Stimulated activated CD8-positive, alpha-beta memory T cell treated with anti-CD3 and anti-CD28 coated beads, Interleukin-7, amount 100 ng/mL, for 1 hour (primary cell): ENCODE results near the gene USP47.

Source experiments
- DNase-seq, 2 donors: peaks; one replicate each; pipeline ENCODE4 v3.0.0-alpha.2; 2020; ENCODE audit warnings: low read depth in 2 of 2

The USP47 gene

DNA sequence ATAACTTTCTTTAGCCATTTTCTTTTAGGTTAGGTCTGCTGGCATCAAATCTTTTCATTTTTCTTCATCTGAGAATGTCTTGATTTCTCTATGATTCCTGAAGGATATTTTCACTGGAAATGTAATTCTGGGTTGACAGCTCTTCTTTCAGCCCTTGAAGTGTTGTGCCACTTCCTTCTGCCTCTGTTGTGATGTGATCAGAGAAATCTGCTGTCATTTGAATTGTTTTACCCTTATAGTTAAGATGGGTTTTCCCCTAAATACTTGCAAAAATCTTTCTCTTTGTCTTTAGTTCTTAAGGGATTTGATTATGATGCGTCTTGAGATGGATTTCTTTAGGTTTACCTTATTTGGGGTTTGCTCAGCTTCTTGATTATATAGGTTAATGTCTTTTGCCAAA lies 23.0 kb downstream of the USP47 start:
- no peak for DNase-seq

GRCh38 chr11:11865449-11865848 lies 23.7 kb downstream of the USP47 start:
- DNase-seq: no peak

- DNase-seq: no peak
Observed at GRCh38 chr11:11866203-11866602, 24.4 kb downstream of the USP47 start.

GRCh38 chr11:11867720-11868119 lies 25.9 kb downstream of the USP47 start:
- DNase-seq: no peak

GRCh38 chr11:11871991-11872401 lies 30.2 kb downstream of the USP47 start:
- DNase-seq: no peak

DNA sequence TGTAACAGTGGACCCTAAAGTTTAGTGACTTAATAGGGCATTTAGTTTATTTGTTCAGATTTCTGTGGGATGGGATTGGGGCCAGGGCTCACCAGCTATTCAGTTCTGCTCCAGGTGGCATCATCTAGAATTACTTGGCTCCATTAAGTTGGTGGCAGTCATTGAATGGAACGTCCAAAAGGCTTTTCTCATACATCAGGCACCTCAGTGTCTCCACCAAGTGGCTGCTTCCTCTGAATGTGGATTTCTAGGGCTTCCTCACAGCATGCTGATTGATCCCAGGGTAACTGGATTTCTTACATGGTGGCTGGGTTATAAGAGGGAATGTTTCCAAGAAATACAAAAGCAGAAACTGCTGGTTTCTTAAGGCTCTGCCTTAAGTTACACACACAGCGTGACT lies 34.7 kb downstream of the USP47 start:
- no peak for DNase-seq

DNA sequence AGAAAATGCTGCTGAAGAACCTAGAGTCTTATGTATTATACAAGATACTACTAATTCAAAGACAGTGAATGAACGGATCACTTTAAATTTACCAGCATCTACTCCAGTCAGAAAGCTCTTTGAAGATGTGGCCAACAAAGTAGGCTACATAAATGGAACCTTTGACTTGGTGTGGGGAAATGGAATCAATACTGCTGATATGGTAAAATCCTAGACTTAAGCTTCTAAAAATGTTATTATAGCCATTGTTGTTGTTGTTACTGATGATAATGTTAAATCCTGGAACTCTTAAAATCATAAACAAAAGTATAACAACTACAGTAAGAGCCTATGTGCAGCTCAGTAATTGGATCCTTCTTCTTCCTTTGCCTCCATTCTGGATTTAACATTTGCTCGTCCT lies 38.4 kb downstream of the USP47 start:
- DNase-seq: no peak

- DNase-seq: no peak
Observed at GRCh38 chr11:11882539-11882938, 40.8 kb downstream of the USP47 start.

- no peak for DNase-seq
Observed at GRCh38 chr11:11884351-11884750, 42.6 kb downstream of the USP47 start.

DNA sequence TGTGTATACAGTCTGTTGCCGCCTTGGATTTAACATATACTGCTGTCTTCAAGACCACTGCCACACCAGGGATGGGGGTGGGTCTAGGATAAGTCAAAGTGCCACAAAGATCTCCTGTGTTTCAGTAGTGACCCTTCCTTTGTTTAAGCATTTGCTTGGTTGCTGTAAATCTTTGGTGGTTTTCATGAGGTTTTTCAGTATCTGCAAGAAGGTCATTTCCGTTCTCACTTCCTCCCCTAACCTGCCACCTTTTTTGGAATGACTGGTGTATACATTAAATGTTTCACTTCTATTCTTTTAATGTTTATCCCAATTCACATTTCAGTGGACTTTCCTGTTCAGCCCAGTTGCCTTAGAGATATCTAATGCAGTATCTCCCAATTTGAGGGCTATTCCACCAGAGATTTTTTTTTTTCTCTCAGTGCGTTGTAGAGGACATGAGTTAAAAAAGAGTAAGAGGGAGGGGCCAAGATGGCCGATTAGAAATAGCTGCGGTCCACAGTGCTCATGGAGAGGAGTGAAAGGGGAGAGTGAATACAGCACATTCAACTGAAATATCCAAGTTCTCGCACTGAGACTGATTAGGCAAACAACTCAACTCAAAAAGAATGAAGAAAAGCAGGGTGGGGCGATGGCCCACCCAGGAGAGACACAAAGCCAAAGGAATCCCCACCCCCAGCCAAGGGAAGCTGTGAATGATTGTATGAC lies 43.2 kb downstream of the USP47 start:
- DNase-seq: no peak

DNA sequence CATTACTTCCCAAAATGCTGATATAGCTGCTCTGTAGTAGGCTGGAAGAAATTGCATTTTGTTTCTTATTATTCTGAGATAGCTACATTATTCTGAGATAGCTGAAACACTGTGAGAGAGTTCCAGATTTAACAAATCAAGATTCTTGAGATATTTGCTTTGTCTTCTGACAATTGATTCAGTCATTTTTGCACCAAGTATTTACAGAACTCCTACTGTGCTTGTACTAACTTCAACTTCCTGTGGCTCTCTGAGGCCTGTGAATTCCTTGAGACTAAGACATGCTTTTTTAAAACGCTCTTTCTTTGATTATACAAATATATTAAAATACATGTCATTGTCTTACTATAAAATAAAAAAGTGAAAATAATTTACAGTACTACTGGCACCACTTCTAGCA lies 52.7 kb downstream of the USP47 start:
- DNase-seq: no peak

- no peak for DNase-seq
Observed at GRCh38 chr11:11895672-11896071, 53.9 kb downstream of the USP47 start.

- DNase-seq: no peak
Observed at GRCh38 chr11:11898648-11899047, 56.9 kb downstream of the USP47 start.

- no peak for DNase-seq
Observed at GRCh38 chr11:11899401-11899800, 57.6 kb downstream of the USP47 start.

DNA sequence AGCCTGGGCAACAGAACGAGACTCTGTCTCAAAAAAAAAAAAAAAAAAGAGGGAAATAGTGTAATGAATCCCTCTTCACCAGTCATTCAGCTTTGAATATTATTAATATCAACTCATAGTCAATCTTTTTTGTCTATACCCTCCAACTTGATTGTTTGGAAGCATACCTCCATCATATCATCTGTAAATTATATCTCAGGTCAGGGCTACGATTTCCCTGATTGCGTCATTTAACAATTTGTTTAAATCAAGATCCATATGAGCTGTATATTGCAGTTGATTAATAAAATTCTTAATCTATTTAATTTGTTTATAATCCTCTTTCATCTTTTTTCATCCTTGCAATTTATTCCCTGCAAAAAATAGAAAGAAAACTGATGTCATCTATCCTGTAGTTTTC lies 60.2 kb downstream of the USP47 start:
- no peak for DNase-seq

- DNase-seq: no peak
Observed at GRCh38 chr11:11909727-11910126, 68.0 kb downstream of the USP47 start.

DNA sequence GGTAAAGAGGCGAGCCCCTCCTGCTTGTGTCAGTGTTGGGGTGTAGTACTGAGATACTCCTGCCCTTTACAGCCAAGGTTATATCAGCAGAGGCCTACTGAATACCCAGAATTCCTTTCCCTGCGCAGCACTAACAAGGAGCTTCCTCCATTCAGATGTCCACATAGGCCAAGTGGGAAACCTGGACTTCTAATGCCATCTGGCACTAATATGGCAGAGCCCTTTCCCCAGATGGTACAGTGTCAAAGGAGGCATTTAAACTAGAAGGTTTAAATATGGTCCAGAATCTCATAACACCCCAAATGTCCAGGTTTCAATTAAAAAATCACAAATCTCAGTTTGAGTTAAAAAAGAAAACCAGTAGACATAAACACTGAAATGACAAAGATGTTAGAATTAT lies 68.8 kb downstream of the USP47 start:
- no peak for DNase-seq

- DNase-seq: no peak
Observed at GRCh38 chr11:11913395-11913794, 71.6 kb downstream of the USP47 start.

- no peak for DNase-seq
Observed at GRCh38 chr11:11915625-11916024, 73.9 kb downstream of the USP47 start.

- DNase-seq: no peak
Observed at GRCh38 chr11:11916981-11917399, 75.2 kb downstream of the USP47 start.

DNA sequence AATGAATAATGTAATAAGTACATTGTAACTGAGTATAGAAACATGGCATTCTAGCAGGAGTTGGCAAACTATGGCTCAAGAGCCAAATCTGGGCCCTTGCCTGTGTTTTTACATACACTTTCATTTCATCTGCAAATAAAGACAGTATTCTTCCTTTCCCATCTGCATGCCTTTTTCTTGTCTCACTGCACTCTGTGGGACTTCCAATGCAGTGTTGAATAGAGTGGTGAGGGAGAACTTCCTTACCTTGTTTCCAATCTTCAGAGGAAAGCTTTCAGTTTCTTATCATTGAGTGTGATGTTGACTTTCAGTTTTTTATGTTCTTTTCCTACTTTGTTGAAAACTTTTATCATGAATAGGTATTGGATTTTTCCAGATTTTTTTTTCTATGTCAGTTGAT lies 82.1 kb downstream of the USP47 start:
- no peak for DNase-seq

DNA sequence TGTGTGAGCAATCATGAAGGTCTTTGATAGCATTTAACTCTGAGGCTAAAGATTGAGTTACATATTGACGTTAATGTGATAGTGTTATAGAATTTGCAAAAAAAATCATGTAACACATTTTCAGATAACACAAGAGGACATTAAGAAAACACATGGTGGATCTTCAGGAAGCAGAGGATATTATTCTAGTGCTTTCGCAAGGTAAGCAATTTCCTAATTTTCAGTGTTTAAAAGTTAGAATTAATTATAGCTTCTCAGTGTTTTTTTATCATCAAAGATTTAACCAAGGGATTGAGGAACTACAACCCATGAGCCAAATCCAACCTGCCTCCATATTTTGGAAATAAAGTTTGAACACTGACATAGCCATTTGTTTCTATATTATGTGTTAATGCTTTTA lies 88.1 kb downstream of the USP47 start:
- no peak for DNase-seq

DNA sequence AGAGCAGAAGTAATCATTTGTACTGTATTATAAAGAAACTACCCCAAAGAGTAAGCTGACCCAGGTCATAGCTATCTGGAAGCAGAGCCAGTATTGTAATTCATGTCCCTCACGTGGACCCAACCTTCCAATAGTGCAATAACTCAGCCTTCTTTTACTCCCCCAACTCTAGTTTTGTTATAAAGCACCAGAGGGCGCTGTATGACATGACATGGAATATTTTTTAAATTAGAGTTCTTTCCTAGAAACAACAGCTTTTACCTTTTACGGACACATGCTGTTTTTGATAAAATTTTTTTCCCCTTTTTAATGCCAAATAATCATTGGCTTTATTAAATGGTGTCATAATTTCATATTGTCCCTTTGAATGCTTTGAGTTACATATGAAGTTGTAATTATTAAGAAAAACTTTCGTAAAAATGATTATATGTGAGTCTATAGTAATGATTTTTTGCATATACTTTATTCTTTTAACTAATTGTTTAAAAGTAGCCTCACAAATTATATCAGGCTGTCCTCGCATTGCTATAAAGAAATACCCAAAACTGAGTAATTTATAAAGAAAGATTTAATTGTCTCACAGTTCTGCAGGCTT lies 89.8 kb downstream of the USP47 start:
- DNase-seq: no peak

- no peak for DNase-seq
Observed at GRCh38 chr11:11935536-11935935, 93.8 kb downstream of the USP47 start.
